ENCODE data around the gene RAB14. TPM values are rescaled to one million over a fixed set of nuclear protein-coding genes. Genes with fewer than 3 reads are reported as not detected.

RAB14 gene
- 10 to 100 TPM; 21.3 to 90.8 (median 77.4) TPM for total RNA-seq

DNA sequence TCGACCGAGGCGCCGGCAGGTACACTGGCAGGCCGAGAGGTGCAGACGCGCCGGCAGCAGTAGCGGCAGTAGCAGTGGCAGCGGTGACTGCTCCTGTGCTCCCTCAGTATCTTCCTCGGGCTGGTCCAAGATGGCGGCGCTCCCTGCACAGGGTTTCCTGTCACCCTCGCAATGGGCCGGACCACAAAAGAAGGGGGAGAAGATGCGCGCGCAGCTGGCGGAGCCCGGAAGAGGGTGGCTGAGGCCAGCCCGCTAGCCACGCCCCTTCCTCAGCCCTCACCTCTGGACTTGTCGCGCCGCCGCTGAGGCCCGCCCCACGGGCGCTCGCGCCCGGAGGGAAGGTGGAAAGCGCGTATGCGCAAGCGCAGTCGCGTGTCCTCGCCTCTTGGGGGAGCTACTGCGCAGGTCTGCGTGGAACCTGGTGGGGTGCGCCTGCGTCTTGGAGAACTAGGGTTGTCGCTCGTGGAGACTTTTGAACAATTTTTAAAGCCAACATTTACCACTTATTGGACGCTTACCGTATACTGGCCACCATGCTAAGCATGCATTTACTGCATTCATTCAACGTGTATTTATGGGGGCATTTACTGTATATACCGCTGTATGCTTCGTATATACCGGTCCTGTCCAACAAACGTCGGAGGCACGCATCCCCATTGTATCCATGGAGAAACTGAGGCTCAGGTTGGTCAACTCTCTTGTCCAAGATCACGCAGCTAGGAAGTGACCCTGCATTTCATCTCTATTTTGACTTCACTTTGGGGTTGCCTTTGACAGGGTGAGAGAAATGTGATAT is at the start of gene RAB14:
RAB14 (minus strand) TSS at position 132 of the 796 bp plus-strand sequence. CDS start 8,457 bp downstream, outside the sequence.
- no peaks in the 10 kb centered on the region for H3K36me3 ChIP-seq
- TF ChIP-seq POLR2AphosphoS5 (IDR thresholded peaks at IDR 0.05) (peak; percentile 74 to 91), EP300 (IDR thresholded peaks at IDR 0.05) (peak in 1 of 4 donors; percentile 1), POLR2A (IDR thresholded peaks at IDR 0.05) (peak in 3 of 4 donors; percentile 63 to 85 (median 82))
- TF ChIP-seq, protein P1, sequence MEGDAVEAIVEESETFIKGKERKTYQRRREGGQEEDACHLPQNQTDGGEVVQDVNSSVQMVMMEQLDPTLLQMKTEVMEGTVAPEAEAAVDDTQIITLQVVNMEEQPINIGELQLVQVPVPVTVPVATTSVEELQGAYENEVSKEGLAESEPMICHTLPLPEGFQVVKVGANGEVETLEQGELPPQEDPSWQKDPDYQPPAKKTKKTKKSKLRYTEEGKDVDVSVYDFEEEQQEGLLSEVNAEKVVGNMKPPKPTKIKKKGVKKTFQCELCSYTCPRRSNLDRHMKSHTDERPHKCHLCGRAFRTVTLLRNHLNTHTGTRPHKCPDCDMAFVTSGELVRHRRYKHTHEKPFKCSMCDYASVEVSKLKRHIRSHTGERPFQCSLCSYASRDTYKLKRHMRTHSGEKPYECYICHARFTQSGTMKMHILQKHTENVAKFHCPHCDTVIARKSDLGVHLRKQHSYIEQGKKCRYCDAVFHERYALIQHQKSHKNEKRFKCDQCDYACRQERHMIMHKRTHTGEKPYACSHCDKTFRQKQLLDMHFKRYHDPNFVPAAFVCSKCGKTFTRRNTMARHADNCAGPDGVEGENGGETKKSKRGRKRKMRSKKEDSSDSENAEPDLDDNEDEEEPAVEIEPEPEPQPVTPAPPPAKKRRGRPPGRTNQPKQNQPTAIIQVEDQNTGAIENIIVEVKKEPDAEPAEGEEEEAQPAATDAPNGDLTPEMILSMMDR (IDR thresholded peaks at IDR 0.05), result peak; percentile 24 to 82 (median 72)
- H3K27ac ChIP-seq, result peak within 1 kb of the TSS; percentile 94 to 99 (median 98)
- H3K4me1 ChIP-seq, result peaks cover 23 to 47% (median 36%) of the 10 kb centered on the region in 4 donors
- no peaks in the 10 kb centered on the region for H3K27me3 ChIP-seq
- H3K4me3 ChIP-seq, result peak within 1 kb of the TSS; percentile 77 to 98 (median 92)
- no peaks in the 10 kb centered on the region for H3K9me3 ChIP-seq
- DNase-seq (peak; percentile 99 to 100), ATAC-seq (ENCODE audit: low FRiP score in 2 of 2) (peak; percentile 98 to 99)
- 3 to 5% methylated on average over 16 to 41 of the region's 55 CpGs for WGBS, 2 donors

GRCh38 chr9:121249563-121249962 is 47.9 kb upstream of the RAB14 start:
- peak in 1 of 2 donors; percentile 76 for ATAC-seq (ENCODE audit: low FRiP score in 2 of 2)

DNA sequence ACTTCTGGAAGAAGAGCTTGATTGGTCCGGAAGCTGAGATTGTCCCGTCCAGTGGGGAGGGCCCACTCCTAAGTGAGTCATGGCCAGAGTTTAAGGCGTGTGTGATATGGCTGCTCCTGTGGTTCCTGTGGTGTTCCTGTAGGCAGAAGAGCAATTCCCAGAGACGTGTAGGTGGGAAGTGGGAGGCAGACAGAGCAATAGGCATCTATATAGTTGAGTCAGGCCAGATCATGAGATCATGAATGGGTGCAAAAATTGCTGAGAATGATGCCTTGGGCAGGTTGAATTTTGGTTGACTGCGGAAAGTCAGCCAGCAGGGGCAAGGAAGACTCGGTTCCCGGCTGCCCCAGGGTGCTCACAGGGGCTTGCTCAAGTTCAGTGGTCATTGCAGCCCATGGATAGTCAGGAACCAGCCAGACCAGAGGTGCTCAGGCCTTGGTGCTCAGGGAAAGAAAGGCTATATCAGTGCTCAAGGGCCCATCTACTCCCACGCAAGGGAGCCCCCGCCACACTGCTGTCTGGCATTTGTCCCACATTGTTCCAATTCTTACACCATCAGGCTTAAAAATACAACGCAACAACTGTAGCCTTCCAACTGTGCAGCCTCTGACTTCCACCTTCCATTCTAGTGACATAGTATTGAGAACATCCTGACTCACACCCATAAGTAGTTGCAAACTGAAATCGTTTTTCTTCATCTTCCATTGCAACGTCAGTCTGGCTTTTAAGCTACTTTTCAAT is 45.3 kb upstream of the RAB14 start:
- Histone ChIP-seq H3K9me3 (peaks cover 0 to 7% (median 3%) of the 10 kb centered on the region in 4 donors), H3K36me3 (no peaks in the 10 kb centered on the region), H3K4me3 (no peak overlapping the region), H3K27me3 (no peaks in the 10 kb centered on the region), H3K4me1 (no peaks in the 10 kb centered on the region), H3K27ac (no peak overlapping the region)
- 76 to 77% methylated on average over 12 of the region's 12 CpGs for WGBS, 2 donors
- ATAC-seq (ENCODE audit: low FRiP score in 2 of 2), result peak; percentile 46 to 83
- DNase-seq, result no peak
- TF ChIP-seq POLR2AphosphoS5 (IDR thresholded peaks at IDR 0.05) (peak in 1 of 2 donors; percentile 10), EP300 (IDR thresholded peaks at IDR 0.05) (peak in 1 of 4 donors; percentile 19)
- TF ChIP-seq, protein P1 (IDR thresholded peaks at IDR 0.05), result no peak

More at GRCh38 chr9:121249563-121249962, 47.9 kb upstream of the RAB14 start:
- WGBS, 2 donors, result 73 to 83% methylated on average over 3 of the region's 3 CpGs
- Histone ChIP-seq H3K36me3 (no peaks in the 10 kb centered on the region), H3K27ac (peak overlapping the region in 2 of 4 donors; percentile 36 to 57), H3K27me3 (no peaks in the 10 kb centered on the region), H3K9me3 (peaks cover 0 to under 1% (median 0%) of the 10 kb centered on the region in 4 donors), H3K4me1 (peaks cover 0 to 4% (median 0%) of the 10 kb centered on the region in 4 donors), H3K4me3 (no peak overlapping the region)
- TF ChIP-seq POLR2A (IDR thresholded peaks at IDR 0.05) (no peak), EP300 (IDR thresholded peaks at IDR 0.05) (peak in 1 of 4 donors; percentile 13), POLR2AphosphoS5 (IDR thresholded peaks at IDR 0.05) (no peak)
- TF ChIP-seq, protein P1 (IDR thresholded peaks at IDR 0.05), result no peak
- peak in 1 of 2 donors; percentile 63 for DNase-seq

DNA sequence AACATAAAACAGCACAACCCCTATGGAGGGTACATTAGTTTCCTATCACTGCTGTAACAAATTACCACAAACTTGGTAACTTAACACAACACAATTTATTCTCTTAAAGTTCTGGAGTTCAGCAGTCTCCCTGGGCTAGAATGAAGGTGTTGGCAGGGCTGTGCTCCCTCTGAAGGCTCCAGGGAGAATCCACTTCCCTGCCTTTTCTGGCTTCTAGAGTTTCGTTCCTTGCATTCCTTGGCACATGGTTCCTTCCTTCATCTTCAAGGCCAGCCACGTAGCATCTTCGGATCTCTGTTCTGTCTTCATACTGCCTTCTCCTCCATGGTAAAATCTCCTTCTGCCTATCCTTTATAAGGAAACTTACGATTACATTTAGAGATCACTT is 41.3 kb upstream of the RAB14 start:
- peak in 1 of 2 donors; percentile 39 for ATAC-seq (ENCODE audit: low FRiP score in 2 of 2)
- no peaks in the 10 kb centered on the region for H3K27me3 ChIP-seq
- 89 to 97% methylated on average over 4 of the region's 4 CpGs for WGBS, 2 donors
- TF ChIP-seq EP300 (IDR thresholded peaks at IDR 0.05), result no peak
- TF ChIP-seq, protein P1 (IDR thresholded peaks at IDR 0.05), result no peak
- TF ChIP-seq POLR2AphosphoS5 (IDR thresholded peaks at IDR 0.05), result no peak
- TF ChIP-seq POLR2A (IDR thresholded peaks at IDR 0.05), result no peak
- DNase-seq, result no peak
- H3K27ac ChIP-seq, result no peak overlapping the region
- no peaks in the 10 kb centered on the region for H3K36me3 ChIP-seq
- H3K4me1 ChIP-seq, result no peaks in the 10 kb centered on the region
- no peak overlapping the region for H3K4me3 ChIP-seq
- peaks cover 0 to 7% (median 3%) of the 10 kb centered on the region in 4 donors for H3K9me3 ChIP-seq
